GM18517 (cell line): ENCODE results near the gene ZDHHC1.

ENCODE experiments used
- ATAC-seq: cut with Tn5 transposase; IDR thresholded peaks from one replicate; pipeline ENCODE4 v1.9.1; 2021; ENCODE audit warnings: mild to moderate bottlenecking, moderate library complexity; ENCODE audit not compliant: unreplicated experiment

The ZDHHC1 gene, protein sequence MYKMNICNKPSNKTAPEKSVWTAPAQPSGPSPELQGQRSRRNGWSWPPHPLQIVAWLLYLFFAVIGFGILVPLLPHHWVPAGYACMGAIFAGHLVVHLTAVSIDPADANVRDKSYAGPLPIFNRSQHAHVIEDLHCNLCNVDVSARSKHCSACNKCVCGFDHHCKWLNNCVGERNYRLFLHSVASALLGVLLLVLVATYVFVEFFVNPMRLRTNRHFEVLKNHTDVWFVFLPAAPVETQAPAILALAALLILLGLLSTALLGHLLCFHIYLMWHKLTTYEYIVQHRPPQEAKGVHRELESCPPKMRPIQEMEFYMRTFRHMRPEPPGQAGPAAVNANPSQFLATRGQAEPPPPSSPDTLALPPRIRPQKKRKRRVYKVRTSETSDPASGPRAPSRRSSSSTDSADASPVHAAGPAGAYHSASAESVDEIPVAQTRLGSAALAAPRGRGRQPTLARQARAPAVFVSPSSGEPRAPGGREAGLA

DNA sequence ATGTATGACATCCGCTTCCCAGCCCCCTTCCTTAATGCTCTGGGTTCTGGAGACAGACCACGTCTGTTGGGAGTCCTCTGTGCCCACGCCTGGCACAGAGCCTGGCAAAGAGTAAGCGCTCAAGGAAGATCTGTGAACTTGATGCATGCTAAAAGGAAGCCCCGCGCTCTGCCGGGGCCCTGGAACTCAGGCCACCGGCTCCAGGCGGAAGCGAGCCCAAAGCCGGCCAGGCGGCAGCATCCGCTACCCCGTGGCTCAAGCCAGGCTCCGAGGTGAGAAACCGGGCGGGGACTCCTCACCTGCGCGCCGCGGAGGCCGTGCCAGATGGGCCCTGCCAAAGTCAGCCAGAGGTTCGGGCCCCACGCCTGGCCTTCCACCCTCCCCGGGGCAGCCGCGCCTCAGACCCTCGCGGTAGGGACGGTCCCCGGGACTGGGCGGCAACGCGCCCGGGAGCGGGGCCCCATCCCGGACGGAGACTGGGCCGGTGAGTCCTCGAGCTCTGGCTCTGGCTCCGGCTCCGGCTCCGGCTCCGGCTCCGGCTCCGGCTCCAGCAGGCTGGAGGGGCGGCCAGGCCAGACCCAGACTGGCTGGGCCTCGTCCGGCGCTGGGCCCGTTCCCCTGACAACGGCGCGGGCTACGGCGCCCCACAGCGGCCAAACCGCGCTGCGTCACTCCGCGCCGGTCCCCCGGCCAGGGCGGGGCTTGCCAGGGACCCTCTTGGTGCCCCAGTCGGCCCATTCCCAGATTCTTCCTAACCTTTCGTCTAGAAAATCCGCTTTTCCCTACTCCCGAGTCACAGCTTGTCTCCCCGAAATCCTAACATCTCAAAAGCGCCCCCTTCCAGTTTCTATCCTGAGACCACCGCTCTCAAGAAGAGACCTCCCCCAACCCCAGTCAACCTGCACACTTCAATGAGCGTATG, at the start of gene ZDHHC1:
Gene ZDHHC1 (minus strand): TSS at position 606 of the 922 bp plus-strand sequence. CDS start 8,702 bp downstream, outside the sequence.
- peak; percentile 57 for ATAC-seq

DNA sequence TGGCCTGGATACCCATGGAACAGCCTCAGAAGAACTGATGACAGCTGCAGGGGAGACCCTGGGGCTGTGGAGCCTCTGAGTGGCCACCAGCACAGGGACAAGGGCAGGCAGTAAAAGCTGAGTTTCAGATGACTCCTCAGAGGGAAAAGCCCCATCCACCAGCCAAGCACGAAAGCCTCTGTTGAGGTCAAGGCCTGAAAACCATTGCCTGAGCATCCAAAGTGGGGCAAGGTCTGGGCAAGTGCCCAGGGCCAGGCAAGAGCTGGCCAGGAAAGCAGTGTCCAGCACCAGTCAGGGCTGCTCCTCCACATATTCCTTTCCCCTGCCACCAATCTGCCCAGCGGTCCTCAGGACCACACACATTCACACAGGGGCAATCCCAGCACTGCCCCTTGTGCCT, 48.3 kb upstream of the ZDHHC1 start:
- no peak for ATAC-seq

DNA sequence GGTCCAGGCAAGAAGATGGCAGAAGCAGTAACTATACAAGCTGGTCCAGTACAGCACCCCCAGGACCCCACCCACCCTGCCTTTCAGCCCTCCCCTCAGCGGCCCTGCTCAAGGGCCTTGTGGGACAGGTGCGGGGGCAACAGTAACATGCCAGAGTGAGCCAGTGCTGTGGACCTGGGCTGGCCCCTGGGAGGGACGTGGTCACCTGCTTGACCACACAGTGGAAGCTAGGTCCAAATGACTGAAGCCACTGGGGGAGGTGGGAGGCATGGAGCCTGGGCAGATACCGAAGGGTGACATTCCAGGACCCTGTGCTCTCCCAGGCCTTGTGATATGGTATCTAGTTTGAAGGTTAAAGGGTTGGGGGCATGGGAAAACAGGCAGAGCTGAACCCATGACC, 47.4 kb upstream of the ZDHHC1 start:
- ATAC-seq: no peak

DNA sequence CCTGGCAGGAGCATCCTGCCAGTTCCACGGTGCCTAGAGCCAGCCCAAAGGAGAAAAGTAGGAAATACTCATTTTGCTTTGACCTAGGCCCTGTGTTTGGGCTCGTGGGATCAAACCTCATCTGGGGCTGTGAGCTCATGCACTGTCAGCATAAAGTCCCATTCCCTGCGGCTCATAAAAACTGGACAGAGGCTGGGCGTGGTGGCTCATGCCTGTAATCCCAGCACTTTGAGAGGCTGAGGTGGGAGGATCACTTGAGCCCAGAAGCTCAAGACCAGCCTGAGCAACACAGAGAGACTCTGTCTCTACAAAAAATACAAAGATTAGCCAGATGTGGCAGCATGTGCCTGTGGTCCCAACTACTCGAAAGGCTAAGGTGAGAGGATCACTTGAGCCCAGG, 46.8 kb upstream of the ZDHHC1 start:
- no peak for ATAC-seq

DNA sequence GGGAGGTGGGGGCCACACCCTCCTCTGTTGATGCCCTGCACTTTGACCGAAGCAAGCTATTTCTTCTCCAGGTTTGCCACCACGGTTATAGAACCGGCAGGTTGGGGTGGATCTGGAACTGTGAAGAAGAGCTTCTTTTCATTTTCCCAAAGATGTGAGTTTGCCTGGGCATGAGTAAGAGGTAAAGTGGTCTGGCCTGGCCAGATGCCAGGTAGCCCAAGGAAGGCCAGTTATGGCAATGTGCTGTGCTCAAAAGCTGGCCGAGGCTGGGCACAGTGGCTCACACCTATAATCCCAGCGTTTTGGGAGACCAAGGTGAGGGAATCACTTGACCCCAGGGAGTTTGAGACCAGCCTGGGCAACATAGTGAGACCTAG, 46.0 kb upstream of the ZDHHC1 start:
- ATAC-seq: no peak

DNA sequence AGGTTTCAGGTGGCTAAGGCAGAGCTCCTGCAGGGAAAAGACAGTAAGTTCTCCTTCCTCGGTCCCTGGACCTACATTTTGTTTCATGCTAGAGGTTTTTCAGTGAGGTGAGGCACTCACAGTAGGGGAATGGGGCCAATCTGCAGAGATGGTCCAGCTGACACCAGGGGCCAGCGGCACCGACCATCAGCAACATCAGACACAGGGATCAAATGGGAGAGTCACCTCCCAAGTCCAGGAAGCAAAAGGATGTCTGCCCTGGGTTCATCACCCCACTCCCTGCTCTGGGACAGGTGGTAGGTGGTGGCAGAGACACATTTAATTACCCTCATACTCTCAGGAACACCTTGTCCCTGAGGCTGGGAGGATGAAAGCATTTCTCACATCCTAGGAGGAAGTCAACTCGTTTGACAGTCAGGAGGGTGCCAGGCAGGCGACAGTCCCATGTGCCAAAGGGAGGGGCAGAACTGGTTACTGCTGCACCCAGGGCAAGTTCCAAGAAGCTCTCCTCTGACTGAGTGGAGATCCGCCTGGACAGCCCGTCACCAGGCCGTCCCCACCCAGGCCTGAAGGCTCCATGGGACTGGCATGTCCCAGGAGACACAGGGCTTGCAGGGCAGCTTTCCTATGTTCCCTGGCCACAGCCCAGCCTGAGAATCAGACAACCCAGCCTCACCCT, 45.5 kb upstream of the ZDHHC1 start:
- ATAC-seq: no peak

DNA sequence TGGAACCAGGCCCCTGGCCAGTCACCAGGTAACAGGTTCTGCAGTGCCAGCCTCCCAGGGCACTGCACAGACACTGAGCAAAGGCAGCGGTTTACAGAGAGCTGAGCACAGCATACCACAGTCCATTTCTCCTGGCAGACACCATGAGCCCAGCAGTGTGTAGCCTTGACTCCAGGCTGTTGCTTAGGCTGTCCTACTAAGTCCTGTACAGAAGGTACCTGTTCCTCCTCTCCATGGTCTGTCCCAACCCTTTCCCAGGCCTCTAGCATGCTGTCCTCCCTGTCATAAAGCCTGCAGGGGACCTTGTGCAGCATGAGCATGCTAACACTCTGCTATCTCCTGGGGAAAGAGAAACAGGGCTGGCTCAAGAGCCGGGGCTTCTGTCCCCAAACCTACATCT, 44.7 kb upstream of the ZDHHC1 start:
- no peak for ATAC-seq

DNA sequence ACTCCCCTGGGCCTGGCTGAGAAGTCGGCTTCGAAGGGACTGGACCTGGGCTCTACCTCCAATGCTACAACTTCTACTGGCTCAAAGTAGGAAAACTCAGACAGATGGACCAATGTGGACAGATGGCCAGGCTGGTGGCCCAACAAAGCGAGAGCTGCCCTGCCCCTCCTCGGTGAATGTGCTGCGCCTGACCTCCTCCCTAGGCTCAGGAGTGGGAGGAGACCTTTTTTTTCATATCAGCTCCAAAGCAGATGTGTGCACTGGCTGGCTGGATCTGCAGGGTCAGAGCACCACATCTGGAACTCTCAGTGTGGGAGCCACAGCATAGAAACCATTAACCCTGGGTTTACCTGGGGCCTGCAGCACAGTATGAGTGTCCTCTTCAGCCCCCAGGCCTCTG, 43.9 kb upstream of the ZDHHC1 start:
- ATAC-seq: no peak

DNA sequence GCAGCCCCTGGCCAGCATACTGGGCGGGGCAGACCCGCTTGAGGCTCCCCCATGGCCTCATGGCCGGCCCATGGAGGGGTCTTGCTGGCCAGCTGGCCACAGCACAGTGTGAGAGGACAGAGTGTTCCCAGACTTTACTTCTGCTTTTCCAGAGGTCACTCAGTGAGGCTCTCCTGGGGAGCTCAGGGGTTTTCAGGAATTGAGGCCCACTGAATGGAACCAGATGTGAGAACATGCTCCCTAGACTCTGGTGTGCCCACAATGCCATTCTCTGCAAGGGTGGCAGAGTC, 43.5 kb upstream of the ZDHHC1 start:
- no peak for ATAC-seq

DNA sequence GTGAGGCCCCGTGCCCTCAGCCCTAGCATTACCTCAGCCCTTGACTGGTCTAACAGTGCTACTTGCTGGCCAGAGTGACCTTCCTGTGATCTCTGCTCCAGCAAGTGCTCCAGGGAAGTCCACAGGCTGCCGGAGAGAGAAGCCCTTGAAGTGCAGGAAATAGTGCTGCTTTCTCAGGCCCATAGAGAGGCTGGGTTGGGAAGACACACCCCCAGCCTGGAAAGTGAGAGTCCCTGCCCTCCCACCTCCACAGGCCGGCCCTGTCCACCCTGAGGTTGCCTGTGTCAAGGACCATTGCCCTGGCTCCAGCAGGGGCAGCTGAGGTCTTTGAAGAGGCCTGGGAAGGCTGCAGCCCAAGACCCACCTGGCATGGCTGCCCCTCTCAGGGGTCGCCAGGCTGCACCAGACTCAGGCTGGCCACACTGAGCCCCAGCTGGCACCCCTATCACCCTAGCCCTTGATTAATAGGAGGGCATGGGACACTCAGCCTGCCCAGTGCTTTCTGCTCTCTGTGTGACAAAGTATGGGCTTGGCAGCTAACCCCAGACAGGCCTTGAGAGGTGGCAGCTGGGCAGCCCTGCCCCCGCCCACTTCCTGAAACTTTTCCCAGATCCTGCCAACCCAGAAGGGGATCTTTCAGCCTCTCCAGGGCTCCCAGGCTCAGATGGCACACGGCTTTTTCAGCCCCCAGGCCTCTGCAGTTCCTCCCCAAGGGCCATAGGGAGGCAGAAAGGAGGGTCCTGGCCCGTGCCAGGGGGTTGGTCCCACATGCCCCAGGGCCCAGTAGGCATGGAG, 43.0 kb upstream of the ZDHHC1 start:
- ATAC-seq: no peak

DNA sequence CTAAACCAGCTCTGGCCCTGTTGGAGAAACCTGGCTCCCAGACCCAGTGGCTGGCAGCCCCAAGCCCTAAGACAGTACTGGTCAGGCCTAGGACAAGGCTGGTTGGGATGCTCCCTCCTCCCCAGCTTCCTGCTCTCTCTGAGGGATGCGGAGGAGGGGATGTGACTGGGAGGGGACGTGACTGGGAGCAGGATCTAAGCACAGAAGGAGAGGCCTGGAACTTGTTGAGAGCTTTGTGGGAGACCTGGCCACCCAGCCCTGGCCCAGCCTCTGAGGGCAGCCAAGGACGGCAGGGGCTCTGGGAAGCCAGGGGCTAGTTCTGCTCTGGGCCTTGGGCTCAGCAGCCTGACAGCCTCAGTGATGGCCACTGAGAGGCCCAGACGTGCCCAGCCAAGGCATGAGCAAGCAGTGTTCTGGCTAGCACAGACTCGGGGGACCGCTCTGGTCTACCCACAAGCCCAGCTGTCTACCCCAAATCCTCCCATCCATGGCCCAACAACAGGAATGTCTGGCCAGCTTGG, 41.9 kb upstream of the ZDHHC1 start:
- ATAC-seq: no peak

DNA sequence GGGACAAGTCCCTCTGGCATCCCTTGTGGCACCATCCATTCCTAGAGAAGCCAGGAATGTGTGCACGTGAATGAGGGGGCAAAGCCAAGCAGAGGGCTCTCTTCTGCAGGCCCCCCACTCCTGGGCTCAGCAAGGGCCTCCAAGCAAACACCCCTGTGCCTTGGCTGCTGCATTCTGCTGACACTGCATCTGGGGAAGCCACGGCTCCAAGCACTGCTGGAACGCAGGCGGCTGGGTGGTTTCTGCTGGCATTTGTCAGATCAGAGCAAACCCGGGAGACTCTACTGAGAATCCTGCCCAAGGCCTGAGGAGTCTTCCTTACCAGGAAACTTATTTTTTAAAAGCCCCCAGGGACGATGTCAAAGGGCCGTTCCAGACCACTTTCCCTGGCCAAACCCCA, 41.3 kb upstream of the ZDHHC1 start:
- ATAC-seq: no peak

DNA sequence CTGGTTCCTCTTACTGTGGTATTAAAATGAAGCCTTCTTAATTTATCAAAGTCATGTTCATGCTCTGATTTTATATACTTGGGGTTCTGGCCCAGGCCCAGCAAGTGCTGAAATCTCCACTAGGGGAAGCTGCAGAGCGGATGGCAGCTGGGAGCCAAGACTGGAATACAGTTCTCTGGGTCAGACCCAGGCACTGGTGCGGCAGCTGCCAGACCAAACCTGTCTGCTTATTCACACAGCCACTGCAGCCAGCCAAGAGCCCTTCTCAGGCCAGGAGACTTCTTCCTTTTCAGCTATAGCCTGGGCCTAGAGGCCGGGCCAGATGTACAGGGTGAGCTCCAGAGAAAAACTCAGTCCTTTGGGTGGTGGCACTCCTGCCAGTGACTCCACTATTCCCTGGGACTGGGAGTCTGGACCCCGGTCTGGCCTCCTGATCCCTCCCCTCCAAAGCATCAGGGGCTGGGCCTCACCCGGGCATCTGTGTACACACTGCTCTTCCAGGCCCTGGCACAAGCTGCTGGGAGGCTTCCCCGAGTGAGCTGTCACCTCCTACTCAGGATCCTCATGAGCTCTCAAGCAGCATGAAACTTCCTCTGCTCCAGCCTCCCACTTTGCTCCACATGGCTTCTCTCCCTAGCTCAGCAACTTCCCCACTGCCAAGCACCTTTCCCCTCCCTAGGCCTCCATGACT, 40.3 kb upstream of the ZDHHC1 start:
- ATAC-seq: no peak

DNA sequence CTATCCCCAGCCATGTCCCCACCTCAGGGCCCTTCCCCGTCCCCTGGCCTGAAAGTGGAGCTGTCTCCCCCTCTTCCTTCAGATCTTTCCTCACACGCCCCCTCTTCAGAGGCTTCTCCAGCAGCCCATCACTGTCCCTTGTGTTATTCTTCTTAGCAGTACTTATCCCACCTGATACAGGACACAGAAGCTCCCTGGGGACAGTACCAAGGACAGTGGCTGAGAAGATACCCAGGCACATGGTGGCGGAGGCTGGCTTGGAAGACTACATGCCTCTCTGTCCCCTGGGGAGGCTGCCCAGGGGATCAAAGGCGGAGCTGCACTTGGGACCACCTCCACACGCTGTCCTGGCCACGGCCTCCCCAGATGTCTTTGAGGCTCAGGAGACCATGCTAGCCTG, 38.6 kb upstream of the ZDHHC1 start:
- ATAC-seq: no peak

DNA sequence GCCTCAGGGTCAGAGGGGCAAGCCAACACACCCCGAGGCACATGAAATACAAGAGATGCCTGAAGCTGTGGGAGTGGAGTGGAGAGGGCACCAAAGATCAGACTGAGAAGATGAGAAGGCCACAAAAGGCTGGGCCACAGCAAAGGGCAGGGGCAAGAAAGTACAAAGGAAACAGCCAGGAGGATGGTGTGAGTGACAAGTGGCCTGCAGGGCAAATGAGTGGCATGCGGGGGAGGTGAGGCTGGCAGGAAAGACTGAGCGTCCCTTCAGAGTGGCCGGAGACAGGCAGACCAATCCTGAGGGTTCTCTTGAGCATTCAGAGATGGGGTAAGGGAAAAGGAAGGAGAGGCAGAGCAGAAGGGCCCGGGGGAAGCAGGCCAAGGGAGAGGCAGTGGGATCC, 37.8 kb upstream of the ZDHHC1 start:
- ATAC-seq: no peak

DNA sequence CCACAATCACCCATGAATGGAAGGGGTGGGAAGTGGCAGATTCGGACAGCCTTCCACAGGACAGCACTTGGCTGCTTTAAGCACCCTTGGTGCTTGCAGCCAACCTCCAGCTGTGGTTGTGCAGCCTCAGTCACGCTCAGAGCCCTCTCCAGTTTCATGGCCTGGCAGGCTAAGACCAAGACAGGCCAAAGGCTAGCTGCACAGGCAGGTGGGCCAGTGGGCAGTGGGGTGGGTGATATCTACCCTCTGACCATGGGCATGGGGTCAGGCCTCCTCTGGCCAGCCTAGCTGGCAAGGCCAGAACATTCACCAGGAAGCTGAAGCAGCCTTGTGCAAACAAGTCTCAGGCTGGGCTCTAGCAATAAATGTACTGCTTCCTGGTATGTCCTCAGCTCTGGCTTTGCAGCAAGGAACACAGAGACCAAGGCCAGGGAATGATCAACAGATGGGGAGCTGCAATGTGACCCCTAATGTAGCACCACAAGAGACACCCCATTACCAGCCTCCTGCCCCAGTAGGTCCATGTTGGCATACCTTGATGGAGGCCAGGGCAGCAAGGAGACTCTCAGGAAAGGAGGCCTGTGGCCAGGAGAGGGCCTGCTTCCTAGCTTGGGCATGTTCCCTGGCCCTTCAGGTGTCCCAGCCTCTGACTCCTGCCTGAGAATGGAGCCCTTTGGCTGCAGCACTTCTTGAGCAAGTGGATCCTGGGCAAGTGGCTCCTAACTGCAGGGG, 35.6 kb upstream of the ZDHHC1 start:
- ATAC-seq: no peak

DNA sequence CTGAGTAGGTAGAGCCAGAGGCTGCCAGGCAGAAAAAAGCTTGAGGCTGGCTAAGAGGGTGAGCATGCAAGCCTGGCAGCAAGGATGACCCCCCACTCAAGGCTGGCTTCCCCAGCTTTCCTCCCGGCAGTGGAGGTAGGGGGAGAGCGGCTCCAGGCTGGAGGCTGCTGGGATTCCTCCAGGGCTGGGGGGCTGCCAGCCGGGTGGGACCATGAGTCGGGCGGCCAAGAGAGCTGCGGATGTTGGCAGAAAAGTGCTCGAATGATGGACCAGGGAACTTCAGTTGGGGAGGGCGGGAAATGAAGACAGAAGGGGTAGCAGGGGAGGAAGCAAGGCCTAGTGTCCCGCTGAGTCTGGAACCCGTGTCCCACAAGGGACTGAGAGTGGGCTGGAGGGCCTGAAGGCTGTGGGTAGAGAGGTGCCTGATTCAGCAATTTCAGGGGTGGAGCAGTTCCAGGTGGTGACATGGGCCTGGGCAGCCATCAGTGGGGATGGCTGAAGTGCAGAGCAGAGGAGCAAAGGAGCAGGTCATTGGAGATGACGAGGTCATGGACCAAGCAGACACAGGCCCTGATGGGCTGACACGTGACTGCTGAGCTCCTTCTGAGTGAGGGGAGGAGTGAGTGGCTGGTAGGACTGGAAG, 34.9 kb upstream of the ZDHHC1 start:
- ATAC-seq: no peak

DNA sequence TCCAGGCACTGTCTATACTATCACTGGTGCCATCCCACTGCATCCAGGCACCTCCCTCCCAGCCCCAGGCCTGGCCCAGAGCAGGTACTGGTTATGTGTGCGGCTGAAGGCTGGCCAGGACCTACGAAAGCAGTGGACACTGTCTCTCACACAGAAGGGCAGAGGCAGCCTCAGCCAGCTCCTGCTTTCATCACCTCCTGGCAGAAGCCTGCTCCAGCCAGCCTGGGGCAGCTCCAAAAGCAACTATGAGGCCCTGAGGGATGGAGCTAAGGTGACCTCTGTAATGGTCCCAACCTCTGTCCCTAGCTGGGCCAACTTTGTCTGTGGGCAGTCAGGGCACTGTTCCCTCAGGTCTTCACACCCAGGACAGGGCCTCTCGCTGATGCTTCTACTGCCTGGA, 33.5 kb upstream of the ZDHHC1 start:
- no peak for ATAC-seq

DNA sequence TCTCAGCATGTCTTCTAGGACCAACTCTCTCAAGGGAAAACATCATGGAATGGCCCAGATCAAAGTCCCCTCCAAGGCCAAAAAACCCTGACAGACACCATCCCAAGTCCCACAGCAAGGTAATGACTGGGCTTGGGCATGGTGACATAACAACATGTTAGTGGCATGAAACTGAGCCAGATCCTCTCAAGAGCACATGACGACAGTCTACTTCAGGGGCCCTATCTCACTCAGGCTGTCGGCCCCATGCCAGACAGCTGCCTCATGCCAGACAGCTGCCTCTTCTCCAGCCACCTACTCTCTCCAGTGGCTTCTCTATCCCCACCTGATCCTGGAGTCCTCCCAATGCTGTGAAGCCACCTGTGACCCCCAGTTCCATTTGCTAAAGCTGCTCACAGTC, 33.1 kb upstream of the ZDHHC1 start:
- no peak for ATAC-seq
